ENCODE results near the gene EIF3A.

The EIF3A gene

DNA sequence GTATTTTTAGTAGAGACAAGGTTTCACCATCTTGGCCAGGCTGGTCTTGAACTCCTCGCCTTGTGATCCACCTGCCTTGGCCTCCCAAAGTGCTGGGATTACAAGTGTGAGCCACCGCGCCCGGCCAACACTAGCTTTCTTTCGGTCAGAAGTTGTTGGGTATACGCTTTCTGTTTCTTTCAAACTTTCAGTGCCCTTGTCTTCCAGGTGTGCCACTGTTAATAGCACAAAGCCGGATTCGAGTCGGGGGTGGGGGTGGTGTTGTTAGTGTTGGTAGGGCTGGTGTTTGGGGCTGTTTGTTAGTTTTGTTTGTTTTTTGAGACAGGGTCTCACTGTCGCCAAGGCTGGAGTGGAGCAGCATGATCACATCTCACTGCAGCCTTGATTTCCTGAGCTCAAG lies 84.9 kb downstream of the EIF3A start:
- TF ChIP-seq, protein P1, sequence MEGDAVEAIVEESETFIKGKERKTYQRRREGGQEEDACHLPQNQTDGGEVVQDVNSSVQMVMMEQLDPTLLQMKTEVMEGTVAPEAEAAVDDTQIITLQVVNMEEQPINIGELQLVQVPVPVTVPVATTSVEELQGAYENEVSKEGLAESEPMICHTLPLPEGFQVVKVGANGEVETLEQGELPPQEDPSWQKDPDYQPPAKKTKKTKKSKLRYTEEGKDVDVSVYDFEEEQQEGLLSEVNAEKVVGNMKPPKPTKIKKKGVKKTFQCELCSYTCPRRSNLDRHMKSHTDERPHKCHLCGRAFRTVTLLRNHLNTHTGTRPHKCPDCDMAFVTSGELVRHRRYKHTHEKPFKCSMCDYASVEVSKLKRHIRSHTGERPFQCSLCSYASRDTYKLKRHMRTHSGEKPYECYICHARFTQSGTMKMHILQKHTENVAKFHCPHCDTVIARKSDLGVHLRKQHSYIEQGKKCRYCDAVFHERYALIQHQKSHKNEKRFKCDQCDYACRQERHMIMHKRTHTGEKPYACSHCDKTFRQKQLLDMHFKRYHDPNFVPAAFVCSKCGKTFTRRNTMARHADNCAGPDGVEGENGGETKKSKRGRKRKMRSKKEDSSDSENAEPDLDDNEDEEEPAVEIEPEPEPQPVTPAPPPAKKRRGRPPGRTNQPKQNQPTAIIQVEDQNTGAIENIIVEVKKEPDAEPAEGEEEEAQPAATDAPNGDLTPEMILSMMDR (IDR thresholded peaks at IDR 0.05; ENCODE audit: extremely low read depth, missing control alignments) = no peak
- DNase-seq (ENCODE audit: low spot score) = no peak

DNA sequence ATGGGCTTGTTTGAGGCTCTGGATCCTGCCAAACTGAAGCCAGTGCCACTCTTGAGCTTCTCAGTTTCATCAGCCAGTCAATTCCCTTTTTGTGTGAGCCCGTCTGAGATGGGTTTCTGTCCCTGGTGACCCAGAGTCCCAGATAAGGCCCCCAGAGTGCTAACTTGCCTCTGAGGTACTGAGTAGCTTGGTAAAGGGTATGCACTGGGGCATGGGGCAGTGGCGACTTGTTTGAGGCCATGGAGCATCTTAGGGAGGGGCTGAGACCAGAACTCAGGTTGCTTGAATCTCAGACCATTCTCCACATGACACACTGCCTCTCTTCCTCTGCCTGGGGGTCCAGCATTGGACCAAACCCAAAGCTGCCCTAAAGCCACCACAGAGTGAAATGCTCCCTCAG lies 86.3 kb downstream of the EIF3A start:
- no peak for DNase-seq (ENCODE audit: low spot score)

DNA sequence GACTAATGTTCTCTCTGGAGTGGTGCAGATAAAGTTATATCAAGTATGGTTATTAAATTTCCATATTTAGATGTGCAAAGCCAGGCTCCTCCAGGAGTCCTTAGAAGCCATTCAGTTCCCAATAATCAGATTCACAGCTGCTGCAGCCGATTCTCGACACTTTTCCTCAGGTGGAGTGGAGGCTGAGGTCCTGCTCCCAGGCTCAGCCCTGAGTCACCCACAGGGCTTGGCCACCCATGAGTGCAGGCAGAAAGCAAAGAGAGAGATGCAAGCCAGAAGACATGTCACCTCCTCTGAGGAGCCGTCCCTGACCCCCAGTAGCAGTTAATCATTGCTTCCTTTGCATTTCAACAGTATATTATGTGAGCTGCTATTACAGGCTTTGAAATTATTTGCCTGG lies 87.4 kb downstream of the EIF3A start:
- DNase-seq (ENCODE audit: low spot score) = no peak
- TF ChIP-seq, protein P1 (IDR thresholded peaks at IDR 0.05; ENCODE audit: extremely low read depth, missing control alignments) = no peak

More for the DNA sequence above, 86.3 kb downstream of the EIF3A start:
- TF ChIP-seq, protein P1 (IDR thresholded peaks at IDR 0.05; ENCODE audit: extremely low read depth, missing control alignments) = no peak

DNA sequence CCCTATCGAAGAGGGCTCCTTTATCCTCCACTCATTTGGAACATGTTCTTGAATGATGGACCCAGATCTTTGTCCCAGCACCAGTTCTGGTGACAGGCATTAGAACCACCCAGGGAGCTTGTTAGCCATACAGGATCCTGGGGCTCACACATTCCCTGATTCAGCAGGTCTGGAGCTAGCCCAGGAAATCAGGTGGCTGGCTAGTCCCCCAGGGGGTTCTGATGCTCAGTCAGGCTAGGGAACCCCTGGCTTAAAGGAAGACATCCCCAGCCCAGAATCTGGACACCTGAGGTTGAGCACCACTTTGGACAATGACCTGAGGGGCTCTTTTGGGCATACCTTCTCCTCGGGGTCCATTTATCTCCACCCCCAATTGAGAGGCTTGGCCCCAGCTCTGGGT lies 88.1 kb downstream of the EIF3A start:
- DNase-seq (ENCODE audit: low spot score) = no peak
- TF ChIP-seq, protein P1 (IDR thresholded peaks at IDR 0.05; ENCODE audit: extremely low read depth, missing control alignments) = no peak

DNA sequence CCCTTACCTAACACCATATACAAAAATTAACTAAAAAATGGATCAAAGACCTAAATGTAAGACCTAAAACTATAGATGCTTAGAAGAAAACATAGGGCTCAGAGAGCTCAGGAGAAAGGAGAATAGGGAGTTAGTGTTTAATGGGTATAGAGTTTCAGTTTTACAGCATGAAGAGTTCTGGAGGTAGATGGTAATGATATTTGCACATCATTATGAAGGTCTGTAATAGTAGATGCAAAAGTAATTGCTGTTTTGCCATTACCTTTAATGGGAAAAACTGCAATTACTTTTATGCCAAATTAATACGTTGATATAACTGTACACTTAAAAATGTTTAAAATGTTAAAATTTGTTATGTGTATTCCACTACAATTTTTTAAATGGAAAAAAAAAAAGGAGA lies 90.3 kb downstream of the EIF3A start:
- DNase-seq (ENCODE audit: low spot score) = no peak
- TF ChIP-seq, protein P1 (IDR thresholded peaks at IDR 0.05; ENCODE audit: extremely low read depth, missing control alignments) = no peak

DNA sequence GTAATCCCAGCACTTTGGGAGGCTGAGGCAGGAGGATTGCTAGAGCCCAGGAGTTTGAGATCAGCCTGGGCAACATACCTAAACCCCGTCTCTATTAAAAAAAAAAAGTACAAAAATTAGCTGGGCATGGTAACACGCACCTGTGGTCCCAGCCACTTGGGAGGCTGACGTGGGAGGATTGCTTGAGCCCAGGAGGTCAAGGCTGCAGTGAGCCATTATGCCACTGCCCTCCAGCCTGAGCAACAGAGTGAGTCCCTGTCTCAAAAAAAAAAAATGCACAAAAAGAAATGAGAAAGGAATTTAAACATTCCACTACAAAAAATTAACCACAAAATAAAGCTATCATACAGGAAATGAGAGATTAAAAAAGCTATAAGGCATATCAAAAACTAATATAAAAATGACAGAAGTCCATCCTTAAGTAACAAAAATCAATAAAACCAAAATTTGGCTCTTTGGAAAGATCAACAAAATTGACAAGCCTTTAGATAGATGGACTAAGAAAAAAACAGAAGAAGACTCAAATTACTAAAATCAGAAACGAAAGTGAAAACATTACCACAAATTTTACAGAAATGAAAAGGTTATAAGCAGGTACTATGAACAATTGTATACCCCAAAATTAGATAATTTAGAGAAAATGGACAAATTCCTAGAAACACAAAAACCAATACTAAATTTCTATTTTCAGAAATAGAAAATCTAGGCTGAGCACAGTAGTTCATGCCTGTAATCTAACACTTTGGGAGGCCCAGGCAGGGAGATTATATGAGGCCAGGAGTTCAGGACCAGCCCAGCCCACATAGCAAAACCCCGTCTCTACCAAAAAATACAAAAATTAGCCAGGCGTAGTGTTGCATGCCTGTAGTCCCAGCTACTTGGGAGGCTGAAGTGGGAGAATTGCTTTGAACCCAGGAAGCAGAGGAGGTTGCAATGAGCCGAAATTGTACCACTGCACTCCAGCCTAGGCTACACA lies 93.5 kb downstream of the EIF3A start:
- peak; percentile 23 for DNase-seq (ENCODE audit: low spot score)
- TF ChIP-seq, protein P1 (IDR thresholded peaks at IDR 0.05; ENCODE audit: extremely low read depth, missing control alignments) = no peak

DNA sequence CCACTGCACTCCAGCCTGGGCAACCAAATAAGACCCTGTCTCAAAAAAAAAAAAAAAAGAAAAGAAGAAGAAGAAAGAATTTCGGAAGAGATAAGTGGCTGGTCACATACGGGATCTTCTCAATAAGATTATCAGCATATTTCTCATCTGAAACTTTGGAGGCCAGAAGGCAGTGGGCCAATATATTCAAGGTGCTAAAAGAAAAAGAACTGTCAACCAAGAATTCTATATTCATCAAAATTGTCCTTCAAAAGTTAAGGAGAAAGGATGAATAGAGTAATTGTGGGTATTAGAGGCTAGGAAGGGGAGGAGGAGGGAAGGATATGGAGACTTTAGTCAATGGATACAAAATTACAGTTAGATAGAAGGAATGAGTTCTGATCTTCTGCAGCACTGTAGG lies 95.0 kb downstream of the EIF3A start:
- no peak for DNase-seq (ENCODE audit: low spot score)
- TF ChIP-seq, protein P1 (IDR thresholded peaks at IDR 0.05; ENCODE audit: extremely low read depth, missing control alignments) = no peak

All from GM20000 (cell line).